Body of pancreas (tissue), 4 donors: Measurements from ENCODE around the gene DIPK1A.

Experiments
- CTCF ChIP-seq, 7 experiments: fragments of 450-650 bp in 4 of 7; fragments of 200-600 bp in 3 of 7; sonication (generic) in 3 of 7; IDR thresholded peaks; one replicate each; pipeline ENCODE4 v1.5.1; 2016 to 2019; ENCODE audit warnings: antibody characterized with exemption in 7 of 7
- POLR2A ChIP-seq, 3 donors: fragments of 450-650 bp; IDR thresholded peaks; one replicate each; pipeline ENCODE4 v1.6.1; 2016; ENCODE audit warnings: antibody characterized with exemption in 3 of 3, mild to moderate bottlenecking in 2 of 3

- TF ChIP-seq CTCF (IDR thresholded peaks at IDR 0.05): no peak
- TF ChIP-seq POLR2A (IDR thresholded peaks at IDR 0.05): no peak
Measured at GRCh38 chr1:92964316-92964715, 3.1 kb upstream of the DIPK1A start.
